GM19025 (cell line): ENCODE results near the gene DPYSL4.

Experiments
- ATAC-seq: cut with Tn5 transposase; IDR thresholded peaks from one replicate; pipeline ENCODE4 v1.9.1; 2021; ENCODE audit warnings: mild to moderate bottlenecking, low read depth, moderate library complexity; ENCODE audit not compliant: unreplicated experiment

DPYSL4 gene

DNA sequence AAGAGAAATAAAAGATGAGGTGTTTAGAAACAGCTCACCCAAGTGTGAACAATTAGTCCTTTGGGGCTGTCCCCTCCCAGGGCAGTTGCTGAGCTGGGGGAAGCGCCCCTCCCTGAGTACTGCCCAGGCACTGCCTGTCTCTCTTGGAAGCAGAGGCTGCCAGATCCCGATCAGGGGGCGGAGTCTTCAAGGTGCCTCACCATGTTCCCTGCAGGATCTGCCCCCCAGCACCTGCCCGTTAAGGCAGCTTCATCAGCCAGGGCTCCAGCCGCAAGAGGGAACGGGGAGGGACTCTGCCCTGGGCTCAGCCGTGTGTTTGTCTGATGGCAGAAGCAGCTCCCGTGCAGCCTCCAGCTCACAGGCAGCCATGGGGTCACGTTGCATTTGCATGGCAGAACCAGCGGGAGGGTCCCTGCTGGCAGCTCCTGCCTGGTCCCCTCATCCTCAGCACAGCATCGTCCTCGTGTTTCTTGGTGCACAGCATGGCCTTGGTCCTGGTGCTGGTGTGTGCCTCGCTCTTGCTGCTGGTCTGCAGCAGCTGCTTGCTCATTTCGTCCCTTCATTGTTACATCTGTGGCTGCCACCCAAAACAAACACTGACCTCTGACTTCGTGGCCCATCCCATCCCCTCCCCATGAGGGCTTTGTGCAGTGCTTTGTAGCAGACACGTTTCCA, 10.7 kb upstream of the DPYSL4 start:
- ATAC-seq = no peak

DNA sequence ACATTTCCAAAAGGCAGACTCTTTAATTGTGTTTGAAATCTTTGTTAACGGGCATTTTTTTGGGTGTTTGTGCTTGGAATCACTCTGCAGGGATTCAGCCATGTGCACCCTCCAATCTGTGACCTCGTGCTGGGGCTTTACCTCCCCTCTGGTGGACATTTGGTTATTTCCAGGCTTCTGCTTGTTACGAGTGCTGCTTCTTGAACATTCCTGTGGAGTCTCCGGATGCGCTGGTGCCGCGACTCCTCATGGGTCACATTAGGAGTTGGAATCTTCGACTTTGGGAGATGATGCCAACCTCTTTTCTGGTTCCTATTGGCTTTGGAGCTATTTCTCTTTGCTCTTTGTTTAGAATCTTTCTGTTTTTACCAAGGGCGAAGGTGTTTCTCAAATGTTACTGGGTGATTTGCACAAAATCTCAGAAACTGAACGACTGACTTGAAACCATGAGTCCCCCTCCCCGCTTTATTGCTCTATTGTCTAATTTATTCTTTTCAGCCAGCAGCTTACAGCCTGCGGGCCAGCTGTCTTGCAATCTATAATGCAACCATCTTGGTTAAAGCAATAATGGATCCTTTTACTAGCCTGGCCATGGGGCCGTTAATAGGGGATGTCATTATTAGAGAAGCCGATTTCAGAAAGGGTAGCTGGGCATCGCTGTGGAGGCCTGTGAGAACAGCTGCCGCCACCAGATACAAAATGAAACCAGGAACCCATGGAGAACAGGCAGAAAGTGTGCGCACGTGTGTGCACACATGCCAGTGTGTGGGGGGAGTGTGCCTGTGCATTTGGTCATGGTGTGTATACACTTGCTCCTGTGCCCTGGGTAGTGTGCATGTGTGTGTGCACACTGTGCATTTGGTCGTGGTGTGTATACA, 9.9 kb upstream of the DPYSL4 start:
- ATAC-seq = no peak

DNA sequence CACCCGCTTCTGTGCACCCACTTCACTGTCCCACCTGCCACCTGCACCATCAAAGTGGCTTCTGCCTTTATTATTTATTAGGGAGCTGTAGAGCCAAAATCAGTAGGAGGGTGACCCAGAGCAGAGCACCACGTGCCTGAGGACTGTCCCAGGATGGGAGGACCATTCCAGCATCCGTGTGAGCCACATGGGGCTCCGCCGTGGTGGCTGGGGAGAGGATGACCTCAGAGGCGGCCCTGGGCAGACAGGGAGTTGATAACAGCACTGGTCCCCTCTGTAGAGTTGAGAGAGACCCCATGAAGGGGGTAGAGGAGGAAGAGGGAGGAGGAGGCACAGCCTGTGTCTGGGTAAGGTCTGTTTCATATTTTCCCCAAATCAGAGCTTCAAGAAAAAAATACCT, 8.7 kb upstream of the DPYSL4 start:
- no peak for ATAC-seq

DNA sequence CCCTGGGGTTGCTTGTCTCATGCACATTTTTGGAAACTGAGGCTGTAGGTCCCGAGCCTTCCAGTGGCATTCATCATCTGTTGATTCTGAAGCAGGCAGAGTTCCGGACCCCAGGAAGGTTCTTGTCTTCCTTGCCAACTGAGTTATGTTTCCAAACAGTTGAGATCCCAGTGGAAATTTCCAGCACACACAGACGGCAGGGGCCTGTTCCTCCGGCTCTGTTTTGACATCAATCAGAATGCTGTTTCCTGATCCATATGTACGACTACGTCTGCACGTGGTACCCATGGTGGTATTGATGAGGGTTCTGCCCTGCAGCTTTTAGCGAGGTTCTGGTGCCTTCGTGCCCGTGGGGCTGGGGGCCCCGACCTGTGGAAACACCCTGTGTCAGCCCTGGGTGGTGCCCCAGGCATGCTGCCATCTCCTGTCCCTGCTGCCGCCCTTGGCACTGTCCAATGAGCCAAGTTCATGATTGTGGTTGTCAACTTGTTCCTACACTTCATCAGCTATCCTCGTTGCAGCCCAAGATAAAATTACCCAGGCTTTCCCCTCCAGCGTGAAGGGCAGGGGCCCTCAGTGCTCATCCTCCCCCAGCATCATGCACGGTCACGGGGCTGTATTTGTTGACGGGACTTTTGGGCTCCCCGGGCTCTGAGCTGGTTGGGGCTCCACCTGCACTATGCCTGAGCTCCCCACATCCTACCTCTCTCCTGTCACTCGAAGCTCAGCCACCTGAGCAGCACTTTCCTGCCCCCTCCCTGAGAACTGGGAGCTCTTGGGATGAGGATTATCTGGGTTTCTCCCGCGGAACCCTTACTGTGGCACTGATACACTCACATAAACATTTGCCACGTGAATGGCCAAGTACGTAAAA, 7.8 kb upstream of the DPYSL4 start:
- ATAC-seq = no peak

DNA sequence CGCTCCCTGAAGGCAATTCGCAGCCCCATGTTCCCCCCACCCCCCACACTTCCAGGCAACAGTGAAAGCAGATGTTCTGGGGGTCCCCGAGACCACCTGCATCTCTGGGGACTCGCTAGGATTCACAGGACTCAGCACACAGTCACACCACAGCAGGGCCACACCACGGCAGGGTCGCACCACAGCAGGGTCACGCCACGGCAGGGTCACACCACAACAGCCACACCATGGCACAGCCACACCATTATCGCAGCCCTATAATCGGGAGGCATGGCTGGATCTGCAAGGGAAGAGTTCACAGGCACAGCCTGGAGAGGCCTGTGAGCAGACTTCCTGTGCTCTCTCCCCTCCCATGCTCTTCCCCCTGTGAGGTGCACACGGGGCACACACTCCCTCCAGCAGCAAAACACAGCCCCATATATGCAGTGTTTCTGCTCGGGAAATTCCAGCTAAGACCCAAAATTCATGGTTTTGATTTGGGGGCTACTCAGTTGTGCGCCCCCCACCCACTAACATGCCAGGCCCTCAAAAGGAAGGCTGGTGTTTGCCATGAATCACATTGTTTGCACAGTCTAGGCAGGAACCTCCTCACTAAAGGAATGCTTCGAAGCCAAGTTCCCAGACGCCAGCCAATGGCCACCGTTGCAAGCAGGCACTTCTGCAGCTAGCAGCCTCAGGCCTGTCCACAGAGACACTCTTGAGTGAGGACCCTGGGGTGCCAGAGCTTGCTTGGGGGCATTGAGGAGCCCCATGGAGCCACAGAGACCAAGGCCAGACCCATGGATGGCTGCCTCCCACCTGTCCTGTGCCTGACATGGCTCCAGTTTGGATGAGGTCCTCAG, 7.0 kb upstream of the DPYSL4 start:
- no peak for ATAC-seq

DNA sequence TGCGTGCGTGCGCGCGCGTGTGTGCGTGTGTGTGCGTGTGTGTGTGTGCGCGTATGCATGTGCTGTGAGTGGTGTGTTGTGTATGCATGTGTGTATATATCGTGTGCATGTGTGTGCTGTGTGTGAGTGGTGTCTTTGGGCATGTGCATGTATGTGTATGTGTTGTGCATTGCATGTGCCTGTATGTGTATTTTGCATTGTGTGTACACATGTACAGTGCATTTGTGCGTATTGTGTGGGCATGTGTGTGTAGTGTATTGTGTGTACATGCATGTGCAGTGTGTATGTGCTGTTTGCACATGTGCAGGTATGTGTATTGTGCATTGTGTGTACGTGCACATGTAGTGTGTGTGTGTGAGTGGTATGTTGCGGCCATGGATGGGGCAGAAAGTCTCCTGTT, 6.0 kb upstream of the DPYSL4 start:
- ATAC-seq = no peak

DNA sequence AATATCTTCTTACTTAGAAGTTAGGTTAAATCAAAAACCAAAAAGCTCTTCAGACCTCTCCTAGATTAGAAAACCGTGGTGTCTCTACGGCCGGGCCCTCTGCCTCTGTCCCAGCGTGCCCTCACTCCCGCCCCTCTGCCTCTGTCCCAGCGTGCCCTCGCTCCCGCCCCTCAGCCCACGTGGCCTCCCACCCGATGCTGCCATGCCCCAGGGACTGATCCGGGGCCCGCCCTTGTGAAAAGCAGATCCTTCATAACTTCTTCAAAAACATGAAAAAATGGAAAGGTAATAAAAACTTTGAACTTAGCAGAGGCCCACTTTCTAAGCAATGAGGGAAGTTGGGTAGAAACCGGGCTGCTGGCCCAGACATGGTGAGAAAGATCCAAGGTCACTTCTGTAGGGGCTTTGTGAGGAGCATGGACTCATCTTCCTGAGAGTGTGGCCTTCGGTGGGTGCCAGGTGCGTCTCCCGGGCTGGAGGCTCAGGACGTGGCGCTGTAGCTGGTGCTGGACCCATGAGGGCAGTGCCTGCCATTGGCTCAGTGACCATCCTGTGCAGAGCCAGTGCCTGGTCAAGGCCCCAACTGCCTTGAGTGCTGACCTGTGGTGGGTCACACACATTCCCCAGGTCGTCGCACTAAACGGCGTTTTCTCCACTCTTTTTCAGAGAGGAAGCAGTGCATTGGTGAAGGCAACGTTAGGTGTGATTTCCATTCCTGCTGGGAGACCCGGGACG, 4.9 kb upstream of the DPYSL4 start:
- ATAC-seq = no peak

DNA sequence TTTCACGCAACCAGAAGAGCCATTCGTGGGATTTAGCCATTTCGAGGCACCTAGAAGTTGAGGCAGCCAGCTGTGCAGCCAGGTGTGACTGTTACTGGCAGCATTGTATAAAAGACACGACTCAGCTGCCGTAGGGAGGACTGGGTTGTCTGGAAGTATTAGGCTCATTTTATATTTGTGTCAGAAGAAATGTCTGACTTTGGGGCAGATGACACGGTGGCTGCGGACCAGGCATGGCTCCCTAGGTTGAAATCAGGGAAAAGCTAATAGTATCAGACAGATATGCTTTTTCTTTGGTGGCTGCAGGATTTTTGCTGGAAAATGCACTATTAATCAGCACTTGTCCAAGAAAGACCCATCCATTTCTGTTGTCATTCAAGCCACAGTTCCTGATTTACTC, 4.2 kb upstream of the DPYSL4 start:
- ATAC-seq = no peak

DNA sequence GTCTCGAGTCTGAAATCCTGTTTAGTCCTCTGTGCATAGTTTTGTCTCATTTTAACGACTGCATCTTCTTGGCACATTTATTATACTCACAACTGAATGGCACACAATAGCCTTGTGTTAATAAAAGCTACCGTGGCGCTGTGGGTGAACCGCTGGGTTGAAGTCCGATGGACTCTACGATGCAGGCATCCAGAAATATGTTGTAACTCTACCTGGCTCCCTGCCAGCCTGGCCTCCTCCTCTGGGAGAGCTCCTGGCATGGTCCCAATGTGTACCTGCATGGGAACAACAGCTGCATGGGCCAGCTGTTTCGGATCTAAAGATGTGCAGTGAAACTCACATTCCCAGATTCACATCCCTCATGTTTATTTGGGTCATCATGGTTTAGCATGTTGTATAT, 3.7 kb upstream of the DPYSL4 start:
- no peak for ATAC-seq

DNA sequence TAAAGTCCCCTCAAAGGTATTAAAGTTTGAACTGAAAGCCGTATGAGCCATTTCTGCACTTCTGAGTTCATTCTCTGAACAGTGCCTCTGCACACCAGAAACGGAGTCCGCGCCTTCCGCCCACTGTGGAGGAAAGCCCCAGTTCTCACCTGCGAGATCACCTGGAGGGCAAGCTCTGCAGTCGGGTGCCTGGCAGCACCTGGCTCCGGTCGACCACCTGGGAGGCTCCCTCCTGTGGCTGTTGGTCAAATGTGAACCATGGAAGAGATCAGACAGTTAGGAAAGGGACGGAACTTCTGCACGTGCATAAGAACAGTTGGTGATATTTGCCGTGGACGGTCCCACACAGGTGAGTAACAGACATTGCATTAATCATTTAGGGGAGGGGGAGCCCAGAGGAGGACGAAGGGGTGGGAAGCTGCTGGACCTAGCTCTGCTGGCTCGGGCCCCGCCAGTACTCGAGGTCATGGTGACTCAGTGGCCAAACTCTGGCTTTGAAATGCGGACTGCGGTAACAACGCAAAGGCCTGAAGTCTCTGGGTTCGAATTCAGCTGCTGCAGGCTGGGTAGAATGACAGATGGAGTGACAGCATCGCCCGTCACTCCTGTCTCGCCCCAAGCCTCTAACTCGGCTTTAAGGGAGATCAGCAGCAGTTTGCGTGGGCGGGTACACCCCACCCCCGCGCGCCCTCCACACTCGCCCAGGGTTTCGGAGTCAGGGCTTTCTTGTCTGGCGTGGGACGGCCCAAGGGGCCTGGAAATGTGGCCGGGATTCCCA, 1.7 kb upstream of the DPYSL4 start:
- ATAC-seq = no peak

DNA sequence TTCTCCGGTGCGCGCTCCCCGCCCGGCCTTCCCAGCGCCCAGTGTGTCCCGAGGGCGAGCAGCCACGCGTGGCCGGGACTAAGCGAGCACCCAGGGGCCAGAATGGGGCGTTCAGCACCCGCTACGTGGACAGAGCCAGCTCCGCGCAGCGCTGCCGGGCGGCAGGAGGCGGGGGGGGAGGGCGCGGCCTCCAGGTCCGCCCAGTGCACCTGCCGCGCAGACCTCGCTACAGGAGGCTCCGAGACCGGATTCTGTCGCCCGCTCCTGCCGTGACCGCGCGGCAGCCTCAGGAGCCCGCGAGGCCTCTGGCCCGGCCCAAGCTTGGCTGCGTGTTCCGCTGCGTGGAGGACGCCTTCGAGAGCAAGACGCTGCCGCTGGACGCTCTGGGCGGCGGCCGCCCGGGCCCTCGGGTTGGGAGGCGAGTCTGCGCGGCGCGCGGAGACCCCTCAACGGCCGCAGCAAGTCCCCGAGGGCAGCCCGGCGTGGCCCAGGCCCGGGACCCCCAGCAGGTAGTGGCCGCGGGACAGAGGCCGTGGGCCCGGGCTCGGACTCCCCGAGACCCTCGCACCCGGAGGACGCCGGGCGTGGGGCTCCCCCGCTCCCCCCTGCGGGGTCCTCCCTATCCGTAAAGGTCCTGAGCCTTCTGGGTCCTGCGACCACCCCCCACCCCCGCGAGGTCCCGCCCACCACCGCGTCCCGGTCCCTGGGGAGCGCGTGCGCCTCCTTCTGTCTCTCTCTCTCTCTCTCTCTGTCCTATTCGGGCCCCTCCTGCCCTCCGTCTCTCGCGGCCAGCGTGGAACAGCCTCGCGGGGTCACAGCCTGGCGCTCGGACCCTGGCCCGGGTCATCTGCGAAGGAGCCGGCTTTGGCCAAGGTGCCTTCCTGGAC, 904 bp upstream of the DPYSL4 start:
- no peak for ATAC-seq

DNA sequence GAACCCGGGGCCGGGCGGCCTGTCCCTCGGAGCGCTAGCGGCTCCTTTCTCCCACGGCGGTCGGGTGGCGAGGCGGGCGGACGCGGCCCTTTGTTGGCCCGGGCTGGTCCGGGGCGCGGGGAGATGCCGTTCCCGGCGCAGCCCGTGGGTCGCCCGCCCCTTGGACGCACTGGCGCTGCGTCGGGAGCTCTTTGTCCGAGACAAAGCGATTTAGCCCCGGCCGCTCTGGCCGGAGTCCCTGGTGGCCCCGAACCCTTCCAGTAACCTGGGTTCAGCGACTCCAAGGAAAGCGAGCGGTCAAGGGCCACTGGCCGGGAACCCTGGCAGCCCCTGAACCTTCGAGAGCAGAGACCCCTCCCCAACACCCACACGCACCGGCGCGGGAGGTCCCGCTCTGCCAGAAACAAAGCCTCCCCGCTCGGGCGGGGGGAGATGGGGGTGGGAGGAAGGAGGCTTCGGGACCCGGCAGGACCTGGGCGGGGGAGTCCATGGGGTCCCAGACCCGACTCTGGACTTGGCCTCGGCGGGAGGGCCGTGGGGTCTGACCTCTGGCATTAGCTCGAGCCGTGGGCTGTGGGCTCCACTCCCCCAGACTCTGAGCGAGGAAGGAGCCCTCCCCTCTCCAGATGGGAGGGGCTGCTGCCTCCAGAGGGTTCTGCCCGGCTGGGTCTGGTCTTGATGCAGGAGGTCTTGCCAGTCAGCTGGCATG, 836 bp downstream of the DPYSL4 start:
- no peak for ATAC-seq

DNA sequence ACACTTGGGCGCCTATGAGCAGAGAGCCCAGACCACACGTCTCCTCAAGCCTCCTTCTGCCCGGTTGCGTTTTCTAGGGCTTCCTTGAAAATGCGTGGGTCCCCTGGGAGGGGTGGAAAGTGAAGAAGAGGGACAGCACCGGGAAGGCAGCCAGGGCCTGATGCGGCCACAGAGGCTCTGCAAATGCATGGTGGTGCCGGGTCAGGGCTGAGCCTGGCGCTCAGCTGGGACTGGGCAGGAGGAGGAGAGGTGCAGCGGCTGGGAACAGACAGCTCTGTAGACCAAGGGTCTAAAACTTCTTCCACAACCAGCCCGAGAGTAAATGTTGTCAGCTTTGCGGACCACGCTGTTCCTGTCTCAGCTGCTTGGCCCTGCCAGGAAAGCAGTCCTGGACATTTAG, 1.6 kb downstream of the DPYSL4 start:
- ATAC-seq = no peak

DNA sequence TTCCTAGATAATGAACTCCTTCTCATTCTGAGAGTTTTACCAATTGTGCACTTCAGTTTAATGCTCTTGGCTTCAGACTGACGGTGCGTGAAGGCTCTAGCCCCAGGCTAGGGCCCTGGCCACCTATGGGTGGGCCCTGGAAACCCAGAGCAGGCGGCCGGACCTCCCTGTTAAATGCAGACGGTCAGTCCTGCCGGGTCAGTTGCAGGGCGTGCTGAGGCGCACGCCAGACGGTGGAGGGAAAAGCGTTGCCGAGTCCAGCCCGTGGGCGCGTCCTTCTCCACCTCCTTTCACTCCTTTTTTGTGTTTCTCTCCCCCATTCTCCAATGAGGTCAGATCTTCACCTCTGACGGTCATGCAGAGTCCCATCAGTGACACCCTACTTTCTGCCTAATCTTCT, 2.3 kb downstream of the DPYSL4 start:
- no peak for ATAC-seq

DNA sequence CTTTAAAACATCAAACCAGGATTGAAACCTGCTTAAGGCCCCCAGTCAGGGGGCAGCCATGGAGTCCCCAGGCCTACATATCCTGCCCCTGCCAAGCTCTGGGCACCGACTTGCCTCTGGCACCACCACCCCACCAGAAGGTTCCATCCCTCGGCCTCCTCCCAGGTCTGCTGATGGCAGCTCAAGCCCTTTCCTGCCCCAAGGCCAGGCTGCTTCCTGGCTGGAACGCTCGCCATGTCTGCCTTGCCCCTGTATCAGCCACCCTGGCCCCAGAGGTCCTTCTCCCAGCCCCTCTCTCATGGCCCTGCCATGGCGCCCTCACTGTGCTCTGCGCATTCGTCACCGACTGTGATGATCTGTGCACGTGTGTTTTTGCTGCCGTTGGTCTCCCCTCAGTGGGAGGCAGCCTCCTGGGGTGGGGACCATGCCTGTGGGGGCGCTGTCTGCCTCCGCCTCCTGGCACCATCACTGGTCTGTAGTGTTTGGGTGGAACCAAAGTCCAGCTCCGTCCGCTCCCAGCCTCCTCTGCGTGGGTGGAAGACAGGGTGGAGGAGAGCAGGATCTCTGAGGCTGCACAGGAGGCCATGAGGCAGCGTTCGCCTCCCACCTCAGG, 3.2 kb downstream of the DPYSL4 start:
- ATAC-seq = no peak

DNA sequence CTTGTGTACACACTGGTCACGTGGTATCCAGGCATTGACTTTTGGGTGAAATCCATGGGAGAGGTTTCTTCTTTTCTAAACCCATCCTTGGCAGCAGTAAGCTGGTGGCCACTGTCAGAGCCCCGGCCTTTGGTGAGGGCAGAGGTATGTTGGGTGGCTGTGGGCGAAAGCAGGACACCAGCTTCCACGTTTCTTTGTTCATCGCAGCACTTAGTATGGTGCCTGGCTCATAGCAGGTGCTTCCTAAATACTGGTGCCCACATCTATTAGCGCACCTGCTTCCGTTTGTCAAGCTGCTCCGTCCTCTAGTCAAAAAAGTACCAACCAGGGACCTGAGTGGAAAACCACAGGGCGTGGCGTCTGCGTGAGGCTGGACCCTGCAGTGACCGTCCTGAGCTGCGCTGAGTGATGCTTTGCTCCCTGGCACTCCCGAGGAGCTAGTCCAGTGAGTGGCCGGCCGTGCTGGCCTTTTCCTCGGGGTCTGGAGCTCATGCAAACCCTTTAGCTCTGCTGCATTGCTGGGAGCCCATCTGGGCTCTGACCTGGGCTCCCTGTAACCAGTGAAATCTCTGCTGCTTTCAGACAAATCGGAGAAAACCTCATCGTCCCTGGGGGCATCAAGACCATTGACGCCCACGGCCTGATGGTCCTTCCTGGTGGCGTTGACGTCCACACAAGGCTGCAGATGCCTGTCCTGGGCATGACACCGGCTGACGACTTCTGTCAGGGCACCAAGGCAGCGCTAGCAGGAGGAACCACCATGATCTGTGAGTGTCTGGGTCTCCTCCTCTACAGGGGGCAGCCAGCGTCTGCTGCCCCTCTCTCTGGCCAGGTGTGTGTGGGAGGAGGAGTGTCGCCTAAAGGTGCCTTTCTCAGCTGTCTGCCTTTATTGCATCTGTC, 5.6 kb downstream of the DPYSL4 start:
- ATAC-seq = no peak
